Measurements from ENCODE around the gene RABGAP1L.
"Not testable (repeated sequence)": the region's sequence is repeated elsewhere in the genome, so short reads cannot be mapped to it uniquely, and the experiment has no call there.

Gene RABGAP1L

DNA sequence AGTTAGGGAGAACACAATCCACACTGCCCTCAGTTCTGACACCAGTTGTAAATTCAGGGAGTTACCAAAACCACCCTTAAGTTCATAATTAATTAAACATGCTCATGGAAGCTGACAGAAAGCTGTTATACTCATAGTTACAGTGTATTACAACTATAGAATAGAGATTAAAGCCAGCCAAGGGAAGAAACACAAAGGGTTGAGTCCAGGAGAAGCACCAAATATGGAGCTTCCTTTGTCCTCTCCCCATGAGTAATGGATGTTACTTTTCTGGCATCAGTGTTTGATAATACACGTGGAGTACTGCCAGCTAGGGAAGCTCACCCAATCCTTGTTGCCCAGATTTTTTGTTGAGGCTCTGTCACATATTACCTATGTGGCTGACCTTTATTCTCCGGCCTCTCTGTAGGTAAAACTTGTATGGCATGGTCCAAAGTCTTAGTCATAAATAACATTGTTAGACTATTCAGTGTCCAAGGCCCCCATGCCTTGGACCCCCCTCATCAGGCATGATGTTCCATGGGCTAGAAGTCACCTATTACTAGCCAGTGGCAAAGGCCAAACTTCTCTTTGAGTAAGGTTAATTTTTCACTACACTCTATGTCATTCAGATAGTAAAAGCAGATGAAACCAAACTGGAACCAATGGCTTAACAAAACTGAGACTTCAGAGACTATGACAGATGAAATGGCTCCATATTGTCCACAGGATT, 464.2 kb downstream of the RABGAP1L start:
- DNase-seq, result no peak

DNA sequence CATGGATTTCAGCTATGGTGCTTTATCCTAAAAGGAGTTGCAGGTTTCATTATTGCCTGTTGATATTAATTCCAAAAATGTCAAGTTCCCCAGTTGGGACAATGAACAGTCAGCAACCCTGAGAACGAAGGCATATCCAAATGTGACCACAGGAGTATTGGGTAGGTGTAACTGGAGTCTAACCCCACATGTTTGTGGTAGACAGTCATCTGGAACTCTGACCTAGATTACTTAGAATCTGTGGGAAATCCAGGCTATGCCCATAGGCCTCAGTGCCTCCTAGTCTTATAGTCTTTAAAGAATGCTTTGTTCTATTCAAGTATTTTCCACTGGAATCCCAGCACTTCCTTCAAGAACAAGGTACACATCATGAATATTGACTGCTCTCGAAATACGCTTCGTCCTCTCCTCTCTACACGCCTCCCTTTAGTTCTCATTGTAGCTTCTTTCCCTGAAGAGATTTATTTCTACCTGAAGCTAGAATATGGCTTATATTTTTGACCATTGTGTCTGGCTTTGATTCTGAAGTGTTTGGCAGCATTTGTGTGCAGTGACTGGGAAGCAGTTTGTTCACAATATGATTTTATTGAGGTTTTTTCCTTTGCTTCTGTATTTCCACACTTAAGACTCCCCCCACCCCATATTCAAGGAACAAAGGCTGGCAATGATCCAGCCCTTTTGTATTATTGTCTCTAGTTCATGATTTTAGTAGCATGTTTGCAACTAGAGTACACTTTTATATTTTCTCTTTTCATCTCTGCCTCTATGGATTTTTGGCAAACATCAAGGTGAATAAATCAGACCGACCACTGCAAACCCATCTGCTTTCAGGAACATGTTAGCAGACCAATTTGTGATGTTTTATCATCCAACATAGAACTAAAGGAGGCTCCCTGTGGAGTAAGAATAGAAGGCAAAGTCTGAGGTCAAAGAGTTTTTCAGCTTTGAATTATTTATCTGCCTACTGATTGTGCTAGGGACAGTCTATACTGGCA, 467.0 kb downstream of the RABGAP1L start:
- DNase-seq, result no peak

DNA sequence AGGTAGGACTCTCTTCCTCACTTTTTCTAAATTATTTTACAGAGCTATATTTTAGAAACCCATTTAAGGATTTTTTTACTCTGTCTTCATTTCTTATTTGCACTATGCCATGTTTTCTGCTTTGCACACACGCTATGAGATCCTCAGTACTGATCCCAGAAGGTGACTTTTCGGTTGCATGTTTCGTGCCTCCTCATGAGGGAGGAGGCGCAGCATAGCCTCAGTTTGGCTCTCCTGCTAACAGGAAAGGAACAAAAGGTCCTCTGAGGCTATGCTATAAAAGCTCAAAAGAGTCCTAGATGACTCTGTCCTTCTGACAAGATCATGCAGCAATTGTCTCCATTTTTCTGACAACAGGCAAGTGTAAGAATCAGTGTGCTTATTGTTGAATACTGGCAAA, 478.2 kb downstream of the RABGAP1L start:
- DNase-seq, result no peak

DNA sequence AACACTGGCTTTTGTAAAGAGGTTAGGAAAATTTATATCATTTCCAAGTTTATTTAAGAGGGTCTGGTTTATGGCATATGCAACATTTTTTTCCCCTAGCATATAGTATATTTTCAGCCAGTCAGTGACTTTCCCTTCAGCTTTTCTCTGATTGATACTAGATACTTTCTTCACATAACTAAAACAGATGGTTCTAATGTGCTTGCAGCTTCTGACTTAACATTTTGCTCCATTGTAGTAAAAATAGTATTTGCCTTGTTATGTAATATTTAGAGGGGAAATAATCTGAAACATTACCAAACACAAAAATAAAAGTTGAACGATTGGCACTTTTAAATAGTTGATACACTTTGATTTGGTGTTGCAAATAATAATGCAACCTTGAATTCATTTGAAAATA, 480.1 kb downstream of the RABGAP1L start:
- DNase-seq, result no peak

DNA sequence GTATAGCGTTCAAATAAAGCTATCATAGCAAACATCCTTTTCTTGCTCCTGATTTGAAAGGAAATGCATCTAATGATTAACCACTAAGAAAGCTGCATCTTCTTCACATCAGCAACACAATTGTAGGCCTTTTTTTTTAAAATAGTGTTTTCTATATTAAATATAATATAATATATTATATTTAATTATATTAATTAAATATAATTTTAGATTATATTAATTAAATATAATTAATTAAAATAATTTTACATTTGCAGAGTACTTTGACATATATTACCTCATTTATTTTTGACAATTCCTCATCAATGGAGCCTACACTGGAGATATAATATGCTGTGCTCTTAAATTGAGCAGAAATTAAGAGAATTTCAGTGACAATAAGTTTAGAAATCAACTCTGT, 481.5 kb downstream of the RABGAP1L start:
- DNase-seq, result no peak

DNA sequence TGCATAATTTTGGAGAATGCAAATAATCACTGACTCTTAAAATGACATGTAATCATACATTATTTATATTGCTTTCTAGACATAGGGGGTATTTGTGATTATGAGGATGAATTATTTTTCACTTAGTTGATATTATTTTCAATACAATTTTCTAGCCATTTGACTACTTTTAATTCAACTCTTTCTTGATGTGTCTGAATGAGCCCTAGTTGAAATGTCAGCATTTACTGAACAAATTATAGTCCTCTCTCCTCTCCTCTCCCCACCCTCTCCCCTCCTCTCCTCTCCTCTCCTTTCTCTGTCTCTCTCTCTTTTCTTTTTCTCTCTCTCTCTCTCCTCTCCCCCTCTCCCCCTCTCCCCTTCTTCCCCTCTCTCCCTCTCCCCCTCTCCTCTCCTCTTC, 483.1 kb downstream of the RABGAP1L start:
- DNase-seq, result no peak

DNA sequence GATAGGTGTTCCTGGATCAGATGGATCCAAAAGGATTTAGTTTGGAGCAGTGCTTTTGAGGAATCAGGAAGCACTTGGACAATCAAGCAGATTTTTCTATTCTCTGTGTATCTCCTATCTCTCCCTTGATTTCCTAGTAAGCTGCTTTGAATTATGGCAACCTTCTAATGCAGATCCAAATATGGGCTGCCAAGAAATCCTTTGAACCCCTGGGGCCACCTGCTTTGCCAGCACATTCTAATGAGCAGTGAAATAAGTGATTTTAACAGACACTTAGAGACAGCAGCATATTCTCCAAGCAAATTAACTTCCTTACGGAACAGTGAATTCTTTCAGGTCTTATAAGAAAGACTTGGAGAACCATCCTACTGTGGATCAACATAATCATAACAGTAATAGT, 483.9 kb downstream of the RABGAP1L start:
- no peak for DNase-seq

DNA sequence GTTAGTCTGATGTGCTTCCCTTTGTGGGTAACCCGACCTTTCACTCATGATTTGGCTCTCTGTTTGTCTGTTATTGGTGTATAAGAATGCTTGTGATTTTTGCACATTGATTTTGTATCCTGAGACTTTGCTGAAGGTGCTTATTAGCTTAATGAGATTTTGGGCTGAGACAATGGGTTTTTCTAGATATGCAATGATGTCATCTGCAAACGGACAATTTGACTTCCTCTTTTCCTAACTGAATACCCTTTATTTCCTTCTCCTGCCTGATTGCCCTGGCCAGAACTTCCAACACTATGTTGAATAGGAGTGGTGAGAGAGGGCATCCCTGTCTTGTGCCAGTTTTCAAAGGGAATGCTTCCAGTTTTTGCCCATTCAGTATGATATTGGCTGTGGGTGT, 490.3 kb downstream of the RABGAP1L start:
- DNase-seq, result not testable (repeated sequence)

DNA sequence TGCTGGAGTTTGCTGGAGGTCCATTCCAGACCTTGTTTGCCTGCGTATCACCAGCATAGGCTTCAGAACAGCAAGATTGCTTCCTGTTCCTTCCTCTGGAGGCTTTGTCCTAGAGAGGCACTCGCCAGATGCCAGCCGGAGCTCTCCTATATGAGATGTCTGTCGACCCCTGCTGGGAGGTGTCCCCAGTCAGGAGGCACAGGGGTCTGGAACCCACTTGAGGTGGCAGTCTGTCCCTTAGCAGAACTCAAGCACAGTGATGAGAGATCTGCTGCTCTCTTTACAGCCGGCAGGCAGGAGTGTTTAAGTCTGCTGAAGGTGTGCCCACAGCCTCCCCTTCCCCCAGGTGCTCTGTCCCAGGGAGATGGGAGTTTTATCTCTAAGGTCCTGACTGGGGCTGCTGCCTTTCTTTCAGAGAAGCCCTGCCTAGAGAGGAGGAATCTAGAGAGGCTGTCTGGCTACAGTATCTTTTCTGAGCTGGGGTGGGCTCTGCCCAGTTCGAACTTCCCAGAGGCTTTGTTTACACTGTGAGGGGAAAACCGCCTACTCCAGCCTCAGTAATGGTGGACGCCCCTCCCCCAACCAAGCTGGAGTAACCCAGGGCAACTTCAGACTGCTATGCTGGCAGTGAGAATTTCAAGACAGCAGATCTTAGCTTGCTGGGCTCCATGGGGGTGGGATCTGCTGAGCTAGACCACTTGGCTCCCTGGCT, 493.4 kb downstream of the RABGAP1L start:
- DNase-seq, result no peak

DNA sequence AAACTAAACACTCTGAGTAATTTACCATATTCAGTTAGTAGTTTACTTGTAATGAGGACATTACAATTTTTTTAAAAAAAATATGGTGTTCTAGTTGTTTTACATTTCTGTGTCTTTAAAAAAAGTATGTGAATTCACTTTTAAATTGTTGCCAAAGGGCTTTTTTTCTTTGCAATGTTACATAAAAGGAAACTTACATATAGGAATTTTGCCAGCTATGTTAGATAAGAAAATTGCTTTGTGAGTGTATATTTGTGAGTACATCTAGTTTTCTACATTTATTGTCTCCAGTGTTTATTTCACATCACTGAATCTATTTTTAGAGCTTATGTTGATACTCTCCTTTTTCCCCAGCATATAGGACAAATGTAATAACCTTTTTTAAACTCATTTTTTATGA, 495.2 kb downstream of the RABGAP1L start:
- DNase-seq, result no peak

DNA sequence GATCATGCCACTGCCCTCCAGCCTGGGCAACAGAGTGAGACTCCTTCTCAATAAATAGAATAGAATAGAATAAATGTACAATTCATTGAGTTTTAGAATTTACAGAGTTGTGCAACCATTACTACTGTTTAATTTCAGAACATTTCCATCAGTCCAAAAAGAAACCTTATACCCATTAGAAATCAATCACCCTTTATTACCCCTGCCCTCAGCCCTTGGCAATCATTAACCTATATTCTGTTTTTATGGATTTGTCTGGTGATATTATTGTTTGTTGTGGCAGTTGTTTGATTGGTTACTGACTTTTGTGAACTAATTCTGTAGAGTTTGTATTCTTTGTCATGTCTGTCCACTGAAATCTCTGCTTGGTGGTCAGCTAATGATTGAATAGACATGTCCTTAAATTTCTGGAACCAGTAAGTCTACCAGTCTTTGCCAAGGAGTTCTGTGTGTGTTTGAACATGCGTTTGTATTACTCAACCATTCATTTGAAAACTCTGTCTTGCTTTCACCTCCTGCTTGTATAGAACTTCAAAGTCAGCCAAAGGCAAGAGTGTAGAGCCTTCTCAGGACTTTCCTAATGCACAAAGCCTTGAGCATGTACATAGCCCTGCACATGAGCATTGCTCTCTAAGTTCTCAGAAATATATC, 497.2 kb downstream of the RABGAP1L start:
- no peak for DNase-seq

DNA sequence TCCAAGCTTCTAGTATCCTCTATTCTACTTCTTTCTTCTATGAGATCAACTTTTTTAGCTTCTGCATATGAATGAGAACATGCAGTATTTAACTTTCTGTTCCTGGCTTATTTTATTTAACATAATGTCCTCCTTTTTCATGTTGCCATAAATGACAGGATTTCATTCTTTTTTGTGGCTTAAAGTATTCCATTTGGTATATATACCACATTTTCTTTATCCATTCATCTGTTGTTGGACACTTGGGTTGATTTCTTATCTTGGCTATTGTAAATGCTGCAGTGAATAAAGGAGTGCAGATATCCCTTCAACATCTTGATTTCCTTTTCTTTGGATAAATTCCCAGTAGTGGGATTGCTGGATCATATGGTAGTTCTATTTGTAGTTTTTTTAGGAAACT, 498.1 kb downstream of the RABGAP1L start:
- no peak for DNase-seq

DNA sequence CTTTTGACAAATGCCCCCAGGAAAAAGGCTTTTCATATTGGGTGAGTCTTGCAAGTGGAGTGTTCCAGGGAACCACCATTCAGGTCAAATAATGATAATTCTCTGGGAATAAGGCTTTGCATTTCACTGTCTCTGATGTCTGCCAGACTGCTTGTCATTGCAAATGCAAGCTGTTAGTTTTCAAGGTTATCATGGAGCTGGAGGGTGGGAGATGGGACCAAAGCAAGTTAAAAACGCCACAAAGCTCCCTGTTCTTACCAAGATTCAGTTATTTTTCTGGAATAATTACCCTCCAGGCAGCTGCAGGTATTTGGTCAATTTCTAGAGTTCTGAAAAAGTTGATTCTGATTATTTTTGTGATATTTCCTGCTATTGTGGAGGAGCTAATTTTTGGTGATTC, 498.6 kb downstream of the RABGAP1L start:
- no peak for DNase-seq

DNA sequence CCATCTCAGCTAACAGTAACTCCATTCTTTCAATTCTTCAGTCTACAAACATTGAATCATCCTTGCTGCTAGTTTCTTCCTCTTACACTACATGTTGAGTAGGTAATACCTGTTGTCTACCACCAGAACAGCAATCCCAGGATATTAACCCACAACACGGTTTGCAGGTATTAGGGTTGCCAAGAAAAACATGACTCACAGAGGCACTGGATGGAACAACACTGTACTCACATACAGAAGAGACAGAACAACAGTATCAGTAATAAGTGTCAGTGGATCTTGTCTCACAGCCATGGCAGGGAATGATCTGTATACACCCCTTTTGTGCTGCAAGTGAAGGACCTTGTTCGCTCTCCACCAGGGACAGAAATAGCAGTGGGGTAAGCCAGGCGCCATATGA, 500.5 kb downstream of the RABGAP1L start:
- no peak for DNase-seq

DNA sequence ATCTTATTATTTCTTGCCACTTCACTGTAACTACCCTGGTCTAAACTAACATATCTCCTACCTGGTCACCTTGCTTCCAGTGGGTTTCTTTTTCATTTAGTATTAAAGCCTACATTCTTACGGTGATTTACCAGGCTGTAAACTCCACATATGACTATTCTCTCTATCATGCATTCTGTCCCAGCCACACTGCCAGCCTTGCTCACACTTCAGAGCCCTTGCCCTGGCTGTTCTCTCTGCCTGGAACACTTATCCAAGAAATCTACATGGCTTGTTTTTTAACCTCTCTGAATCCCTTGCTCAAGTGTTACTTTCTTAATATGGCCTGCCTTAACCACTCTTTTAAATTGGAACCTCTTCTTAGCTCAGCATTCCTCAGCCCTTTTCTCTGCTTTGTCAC, 501.2 kb downstream of the RABGAP1L start:
- no peak for DNase-seq

DNA sequence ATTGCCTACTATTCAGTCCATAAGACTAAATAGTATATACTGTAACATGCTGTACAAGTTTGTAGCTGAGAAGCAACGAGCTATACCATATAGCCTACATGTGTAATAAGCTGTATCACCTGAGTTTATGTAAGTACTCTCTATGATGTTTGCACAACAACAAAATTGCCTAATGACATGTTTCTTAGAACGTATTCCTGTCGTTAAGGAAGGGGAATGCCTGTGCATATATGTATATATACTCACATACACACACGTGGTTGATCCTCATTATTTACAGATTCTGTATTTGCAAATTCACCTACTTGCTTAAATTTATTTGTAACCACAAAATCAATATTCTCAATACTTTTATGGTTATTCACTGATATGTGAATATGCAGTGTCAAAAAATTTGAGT, 504.0 kb downstream of the RABGAP1L start:
- DNase-seq, result no peak

DNA sequence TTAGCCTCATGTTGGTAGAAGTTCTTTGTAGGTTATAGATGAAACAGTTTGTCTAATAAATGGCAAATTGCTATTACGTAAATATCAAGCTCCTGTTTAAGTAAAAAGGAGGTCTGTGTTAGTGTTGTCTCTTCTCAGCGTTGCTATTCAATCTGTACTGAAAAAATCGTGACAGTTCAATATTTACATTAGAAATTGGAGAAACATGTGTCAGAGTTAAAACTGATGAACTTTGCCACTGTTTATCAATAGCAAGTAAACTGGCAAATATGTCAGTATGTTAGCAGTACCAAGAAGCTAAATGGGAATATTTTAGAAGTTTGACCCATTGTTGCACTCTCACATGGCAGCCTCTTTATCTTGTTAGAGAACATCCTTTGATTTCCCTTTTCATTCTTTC, 506.9 kb downstream of the RABGAP1L start:
- DNase-seq, result no peak

DNA sequence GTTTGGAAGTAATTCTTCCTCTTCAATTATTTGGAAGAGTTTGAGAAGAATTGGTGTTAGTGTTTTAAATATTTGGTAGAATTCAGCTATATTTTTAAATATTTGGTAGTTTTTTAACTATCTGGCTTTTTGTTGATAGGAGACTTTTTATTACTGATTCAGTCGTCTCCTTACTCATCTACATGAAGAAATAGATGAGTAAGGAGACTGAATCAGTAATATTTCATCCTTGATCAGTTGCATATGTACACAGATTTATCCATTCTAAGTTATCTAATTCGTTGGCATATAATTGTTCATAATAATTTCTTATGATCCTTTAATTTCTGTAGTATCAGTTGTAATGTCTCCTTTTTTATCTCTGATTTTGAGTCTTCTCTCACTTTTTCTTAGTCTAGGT, 512.5 kb downstream of the RABGAP1L start:
- no peak for DNase-seq

DNA sequence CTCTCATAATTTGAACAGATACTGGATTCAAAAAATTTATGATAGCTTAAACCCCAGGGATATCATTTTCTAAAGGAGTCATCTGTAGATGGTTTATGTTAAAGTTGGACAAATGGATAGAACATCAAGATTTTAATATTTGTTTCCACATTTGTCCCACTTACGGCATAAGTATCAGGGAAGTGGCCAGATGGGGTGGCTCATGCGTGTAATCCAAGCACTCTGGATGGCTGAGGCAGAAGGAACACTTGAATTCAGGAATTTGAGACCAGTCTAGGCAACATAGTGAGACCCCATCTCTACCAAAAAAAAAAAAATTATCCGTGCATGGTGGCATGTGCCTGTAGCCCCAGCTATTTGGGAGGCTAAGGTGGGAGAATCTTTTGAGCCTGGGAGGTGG, 517.5 kb downstream of the RABGAP1L start:
- DNase-seq, result no peak

DNA sequence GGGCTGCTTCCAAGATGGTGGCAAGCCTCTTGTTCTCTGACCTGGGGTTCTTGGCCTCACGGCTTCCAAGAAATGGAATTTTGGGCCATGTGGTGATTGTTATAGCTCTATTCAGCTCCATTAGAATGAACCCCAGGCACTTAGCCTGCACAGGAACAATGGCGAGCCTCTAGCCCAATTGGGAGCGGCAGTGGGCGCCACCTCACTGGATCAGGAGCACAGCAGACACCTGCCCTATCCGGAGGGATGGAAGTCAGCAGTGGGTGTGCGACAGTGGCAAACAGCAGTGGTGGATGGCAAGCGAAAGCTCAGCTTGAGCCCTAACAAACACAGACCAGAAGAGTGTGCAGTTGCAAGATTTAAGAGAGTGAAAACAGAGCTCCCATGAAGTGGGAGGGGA, 519.3 kb downstream of the RABGAP1L start:
- no peak for DNase-seq

DNA sequence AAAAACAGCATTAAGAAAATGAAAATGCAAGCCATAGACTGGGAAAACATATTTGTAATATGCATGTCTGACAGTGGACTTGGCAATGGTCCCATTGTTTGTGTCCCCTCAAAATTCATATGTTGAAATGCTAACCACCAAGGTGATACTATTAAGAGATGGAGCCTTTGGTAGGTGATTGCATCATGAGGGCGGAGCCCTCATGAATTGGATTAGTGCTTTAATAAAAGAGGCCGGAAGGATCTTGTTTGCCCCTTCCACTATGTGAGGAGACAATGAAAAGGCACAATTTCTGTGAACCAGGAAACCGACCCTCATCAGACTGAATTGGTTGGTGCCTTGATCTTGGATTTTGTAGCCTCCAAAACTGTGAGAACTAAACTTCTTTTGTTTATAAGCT, 520.8 kb downstream of the RABGAP1L start:
- DNase-seq, result no peak

DNA sequence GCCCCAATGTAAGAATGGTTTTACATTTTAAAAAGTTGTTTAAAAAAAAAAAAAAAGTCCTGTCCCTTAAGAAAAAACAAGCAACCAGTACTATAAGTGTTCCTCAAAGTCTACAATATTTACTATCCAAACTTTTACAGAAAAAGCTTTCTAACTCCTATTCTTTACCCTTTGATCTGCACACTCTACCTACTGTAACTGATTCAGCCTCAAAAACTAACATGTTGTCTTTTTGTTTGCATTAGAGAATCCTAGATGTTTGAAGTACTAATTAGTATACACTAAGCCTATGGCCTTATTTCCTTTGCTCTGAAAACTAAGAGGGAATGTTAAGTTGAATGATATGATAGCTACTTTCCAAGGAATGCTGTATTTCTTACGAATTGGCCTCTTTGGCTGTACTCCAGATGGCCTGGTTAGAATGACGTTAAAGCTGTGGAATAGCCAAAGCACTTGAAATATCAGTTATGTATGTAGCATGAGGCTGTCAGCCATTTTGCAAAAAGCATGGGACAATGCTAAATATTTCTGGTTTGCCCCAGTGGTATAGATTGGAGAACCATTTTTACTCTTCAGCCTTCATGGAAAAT, 523.2 kb downstream of the RABGAP1L start:
- no peak for DNase-seq

DNA sequence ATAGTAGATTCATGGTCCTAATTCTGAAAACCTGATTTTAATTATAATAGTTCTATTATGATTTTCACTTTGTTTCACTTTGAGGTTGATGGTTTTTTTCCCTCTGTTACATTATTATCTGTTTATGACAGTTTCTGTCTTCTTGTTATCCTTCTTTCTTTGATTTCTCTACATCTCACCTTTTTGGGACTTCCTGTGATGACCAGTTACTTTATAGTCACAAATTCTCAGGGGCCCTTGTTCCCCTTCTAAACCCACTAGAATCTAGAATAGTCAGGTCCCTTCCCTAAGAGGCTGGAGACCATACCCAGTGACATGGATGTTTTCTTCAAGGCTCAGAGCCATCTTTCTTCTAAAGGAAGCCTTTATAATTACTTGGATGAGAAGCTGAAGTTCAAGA, 526.9 kb downstream of the RABGAP1L start:
- DNase-seq, result no peak

Data from activated CD4-positive, alpha-beta T cell treated with anti-CD3 and anti-CD28 coated beads for 48 hours (primary cell).